ENCODE results near the gene RASGRF2.

The RASGRF2 gene

GRCh38 chr5:80926979-80927656 lies 33.0 kb upstream of the RASGRF2 start:
- no peak for TF ChIP-seq CTCF (IDR thresholded peaks at IDR 0.05; ENCODE audit: insufficient read depth, low read length)
- no peak for TF ChIP-seq POLR2AphosphoS5 (IDR thresholded peaks at IDR 0.05; ENCODE audit: low read depth)
- TF ChIP-seq GABPA (IDR thresholded peaks at IDR 0.05; ENCODE audit: low read depth): no peak
- no peak for TF ChIP-seq REST (IDR thresholded peaks at IDR 0.05; ENCODE audit: insufficient replicate concordance, low read depth)
- TF ChIP-seq SPI1 (IDR thresholded peaks at IDR 0.05; ENCODE audit: borderline replicate concordance, low read depth): no peak
- H3K4me3 ChIP-seq (replicated peaks; ENCODE audit: insufficient read depth, low read length): no peak overlapping the region
- no peaks in the 10 kb centered on the region for H3K27me3 ChIP-seq (ENCODE audit: insufficient read depth, poor library complexity, severe bottlenecking)
- DNase-seq (ENCODE audit: low read depth in 1 of 2, low spot score in 1 of 2): no peak
- H3K27ac ChIP-seq (replicated peaks): no peak overlapping the region

DNA sequence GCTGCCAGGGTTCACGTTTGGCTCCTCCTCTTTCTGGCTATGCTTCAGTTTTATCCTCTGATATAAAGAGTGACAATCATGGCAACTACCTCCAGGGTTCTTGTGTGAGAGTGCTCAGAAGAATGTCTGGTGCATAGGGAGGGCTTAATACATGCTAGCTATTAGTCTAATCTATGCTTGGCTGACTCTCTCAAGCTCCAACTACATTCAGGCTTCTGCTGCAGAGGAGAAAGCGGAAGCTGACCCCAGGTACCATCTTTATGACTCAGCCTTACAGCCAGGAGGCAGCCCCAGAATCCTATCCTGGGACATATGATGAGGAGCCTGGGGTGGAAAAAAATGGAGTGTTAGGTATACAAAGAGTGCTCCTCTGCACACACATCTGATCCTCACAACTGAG lies 32.1 kb upstream of the RASGRF2 start:
- TF ChIP-seq POLR2AphosphoS5 (IDR thresholded peaks at IDR 0.05; ENCODE audit: low read depth) (no peak), CTCF (IDR thresholded peaks at IDR 0.05; ENCODE audit: insufficient read depth, low read length) (no peak), REST (IDR thresholded peaks at IDR 0.05; ENCODE audit: insufficient replicate concordance, low read depth) (no peak), GABPA (IDR thresholded peaks at IDR 0.05; ENCODE audit: low read depth) (no peak), SPI1 (IDR thresholded peaks at IDR 0.05; ENCODE audit: borderline replicate concordance, low read depth) (no peak)
- DNase-seq (ENCODE audit: low read depth in 1 of 2, low spot score in 1 of 2): no peak
- Histone ChIP-seq H3K4me3 (replicated peaks; ENCODE audit: insufficient read depth, low read length) (no peak overlapping the region), H3K27ac (replicated peaks) (no peak overlapping the region), H3K27me3 (ENCODE audit: insufficient read depth, poor library complexity, severe bottlenecking) (no peaks in the 10 kb centered on the region)

DNA sequence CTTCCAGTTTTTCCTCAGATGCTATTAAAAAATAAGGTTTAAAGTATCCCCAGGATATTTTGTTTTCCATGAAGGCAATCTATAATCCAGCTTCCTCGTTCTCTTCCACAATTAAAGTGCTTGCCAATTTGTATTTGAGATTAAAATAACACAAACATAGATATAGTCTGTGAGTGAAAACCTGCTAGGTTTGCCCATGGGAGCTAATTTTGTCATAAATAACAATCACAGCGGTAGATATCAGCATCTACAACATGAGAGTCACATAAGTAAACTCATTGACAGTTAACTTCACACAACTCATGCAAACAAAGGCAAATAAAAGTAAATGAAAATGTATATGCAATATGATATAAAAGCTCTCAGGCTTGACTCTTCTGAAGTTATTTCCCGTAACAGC lies 29.2 kb upstream of the RASGRF2 start:
- TF ChIP-seq CTCF (IDR thresholded peaks at IDR 0.05; ENCODE audit: insufficient read depth, low read length): no peak
- no peak for TF ChIP-seq REST (IDR thresholded peaks at IDR 0.05; ENCODE audit: insufficient replicate concordance, low read depth)
- no peak for TF ChIP-seq GABPA (IDR thresholded peaks at IDR 0.05; ENCODE audit: low read depth)
- TF ChIP-seq SPI1 (IDR thresholded peaks at IDR 0.05; ENCODE audit: borderline replicate concordance, low read depth): no peak
- TF ChIP-seq POLR2AphosphoS5 (IDR thresholded peaks at IDR 0.05; ENCODE audit: low read depth): no peak
- H3K27ac ChIP-seq (replicated peaks): no peak overlapping the region
- no peak overlapping the region for H3K4me3 ChIP-seq (replicated peaks; ENCODE audit: insufficient read depth, low read length)
- no peak for DNase-seq (ENCODE audit: low read depth in 1 of 2, low spot score in 1 of 2)
- no peaks in the 10 kb centered on the region for H3K27me3 ChIP-seq (ENCODE audit: insufficient read depth, poor library complexity, severe bottlenecking)
